GM10266 (cell line): ENCODE measurements around the gene RAB27A.

Source experiments
- DNase-seq: peaks from one replicate; pipeline ENCODE4 v3.0.0; 2012; ENCODE audit errors: extremely low spot score
- CTCF ChIP-seq: IDR thresholded peaks from 2 replicates; pipeline ENCODE4 v1.5.1; 2012; ENCODE audit warnings: mild to moderate bottlenecking, low read depth; ENCODE audit not compliant: control insufficient read depth, insufficient read depth; ENCODE audit errors: missing control alignments

The RAB27A gene

GRCh38 chr15:55239440-55240124, 50.0 kb downstream of the RAB27A start:
- TF ChIP-seq CTCF = no peak
- DNase-seq = no peak

GRCh38 chr15:55238877-55239276, 50.7 kb downstream of the RAB27A start:
- TF ChIP-seq CTCF = no peak
- no peak for DNase-seq

GRCh38 chr15:55237219-55238130, 52.1 kb downstream of the RAB27A start:
- no peak for DNase-seq

GRCh38 chr15:55235546-55236036, 54.0 kb downstream of the RAB27A start:
- no peak for TF ChIP-seq CTCF
- no peak for DNase-seq

More at GRCh38 chr15:55237219-55238130, 52.1 kb downstream of the RAB27A start:
- TF ChIP-seq CTCF = no peak

GRCh38 chr15:55234800-55235104, 54.9 kb downstream of the RAB27A start:
- no peak for DNase-seq
- TF ChIP-seq CTCF = no peak

- no peak for TF ChIP-seq CTCF
- no peak for DNase-seq
Observed at GRCh38 chr15:55234104-55234799, 55.4 kb downstream of the RAB27A start.
